K562 (cell line): ENCODE results near the gene NLGN2. TPM values are rescaled to one million over a fixed set of nuclear protein-coding genes. Genes with fewer than 3 reads are reported as not detected.

Experiments used
- ATAC-seq: fragments of 200-7000 bp; cut with Tn5 transposase; 3 replicates; pipeline ENCODE4 v1.9.1; 2020; ENCODE audit warnings: moderate library complexity
- BruUV-seq: library from RNA; stranded (reverse); fragments of 400-500 nt; replicated peaks from 2 replicates; lab custom pipeline; 2021; lab: Mats Ljungman, UMichigan
- CTCF ChIA-PET: fragments of 300-600 bp; formaldehyde crosslinking; extraction: SDS; loops from one replicate; lab custom pipeline; 2021; ENCODE audit warnings: low intra/inter-chr PET ratio; lab: Yijun Ruan, JAX
- POLR2A ChIA-PET: fragments of 300-600, 350-650 bp; sonication (Branson Sonifier 250); formaldehyde crosslinking; extraction: SDS; loops from one replicate; lab custom pipeline; 2021; ENCODE audit warnings: antibody characterized with exemption, inconsistent platforms; lab: Yijun Ruan, JAX
- DNase-seq, 4 experiments: peaks; one replicate each; pipeline versions ENCODE4 v3.0.0 to v3.0.0-alpha.2; 2011 to 2018; ENCODE audit warnings: low spot score in 3 of 4, mixed read lengths in 3 of 4; ENCODE audit errors: extremely low read depth in 1 of 4
- FAIRE-seq: peaks from 2 replicates; lab custom pipeline; 2011; peaks lifted over from hg19 to GRCh38; lab: Jason Lieb, UNC
- H2AFZ ChIP-seq: 2 replicates; pipeline ENCODE4 v1.6.0; 2011; ENCODE audit warnings: low read depth, low read length, control low read depth, inconsistent platforms
- H3K27ac ChIP-seq: fragments of 200-600 bp; 3 replicates; pipeline ENCODE4 v1.8.0; 2011; ENCODE audit warnings: low read depth, mild to moderate bottlenecking, control low read depth, inconsistent platforms, low read length, moderate library complexity, mixed read lengths; ENCODE audit errors: extremely low read depth
- H3K27me3 ChIP-seq, 2 experiments: fragments of 300-600 bp in 1 of 2; 2 replicates in 1 of 2; 3 replicates in 1 of 2; pipeline versions ENCODE4 v1.6.0 to v1.8.0; 2011; ENCODE audit warnings: inconsistent platforms in 2 of 2, low read length in 2 of 2, mild to moderate bottlenecking in 1 of 2, mixed read lengths in 1 of 2, moderate library complexity in 1 of 2; ENCODE audit not compliant: control insufficient read depth in 2 of 2, insufficient read depth in 2 of 2
- H3K36me3 ChIP-seq: fragments of 300-600 bp; 3 replicates; pipeline ENCODE4 v1.8.0; 2011; ENCODE audit warnings: mild to moderate bottlenecking, low read length, inconsistent platforms; ENCODE audit not compliant: control insufficient read depth, insufficient read depth
- H3K4me1 ChIP-seq, 2 experiments: fragments of 200-600 bp in 1 of 2; replicated peaks in 1 of 2; 2 replicates in 1 of 2; 3 replicates in 1 of 2; pipeline versions ENCODE4 v1.5.1 to v1.8.0; 2011; ENCODE audit warnings: inconsistent platforms in 2 of 2, low read length in 2 of 2, mild to moderate bottlenecking in 1 of 2, mixed read lengths in 1 of 2, moderate library complexity in 1 of 2; ENCODE audit not compliant: control insufficient read depth in 2 of 2, insufficient read depth in 2 of 2
- H3K4me2 ChIP-seq: 2 replicates; pipeline ENCODE4 v1.6.1; 2011; ENCODE audit warnings: low read length, control low read depth, inconsistent platforms, mixed read lengths; ENCODE audit not compliant: insufficient read depth
- H3K4me3 ChIP-seq: fragments of 200-600 bp; sonication (generic), shearing (Covaris generic); 2 replicates; pipeline ENCODE4 v1.5.1; 2016; ENCODE audit warnings: control low read depth, inconsistent platforms
- H3K79me2 ChIP-seq: fragments of 200-600 bp; 3 replicates; pipeline ENCODE4 v1.8.0; 2011; ENCODE audit warnings: low read length, inconsistent platforms; ENCODE audit not compliant: control insufficient read depth, insufficient read depth
- H3K9ac ChIP-seq, 2 experiments: 2 replicates each; pipeline versions ENCODE4 v1.6.0 to v1.6.1; 2011; ENCODE audit warnings: low read depth in 2 of 2, low read length in 2 of 2, control low read depth in 1 of 2, inconsistent platforms in 1 of 2, mild to moderate bottlenecking in 1 of 2, mixed read lengths in 1 of 2; ENCODE audit not compliant: insufficient read depth in 1 of 2
- H3K9me1 ChIP-seq: one replicate; pipeline ENCODE4 v1.6.0; 2011; ENCODE audit warnings: inconsistent platforms, mild to moderate bottlenecking, low read length, moderate library complexity; ENCODE audit not compliant: control insufficient read depth, insufficient read depth
- H3K9me3 ChIP-seq: replicated peaks from 2 replicates; pipeline ENCODE4 v1.5.1; 2011; ENCODE audit warnings: low read depth, low read length, inconsistent platforms; ENCODE audit not compliant: control insufficient read depth, insufficient read depth
- H4K20me1 ChIP-seq: replicated peaks from 2 replicates; pipeline ENCODE4 v1.6.1; 2011; ENCODE audit warnings: low read length, inconsistent platforms, mixed read lengths; ENCODE audit not compliant: control insufficient read depth, insufficient read depth
- BDP1 ChIP-seq: IDR thresholded peaks from 3 replicates; pipeline ENCODE4 v1.6.1; 2011; ENCODE audit not compliant: insufficient read length, insufficient read depth
- CHD1 ChIP-seq: fragments of 200-600 bp; sonication (generic); IDR thresholded peaks from one replicate; pipeline ENCODE4 v1.6.1; 2012; ENCODE audit warnings: mild to moderate bottlenecking, moderate library complexity, low read length, inconsistent platforms
- GMEB1 ChIP-seq: fragments of 250-450 bp; sonication (Bioruptor Pico); IDR thresholded peaks from 2 replicates; pipeline ENCODE4 v1.4.0; 2020; ENCODE audit warnings: mild to moderate bottlenecking
- HLTF ChIP-seq: fragments of 450-650 bp; IDR thresholded peaks from 2 replicates; pipeline ENCODE4 v1.6.1; 2016
- KAT7 ChIP-seq: sonication (generic); formaldehyde crosslinking; IDR thresholded peaks from 2 replicates; pipeline ENCODE4 v1.8.0; 2022; ENCODE audit warnings: missing genetic modification reagents, mild to moderate bottlenecking, borderline replicate concordance
- KDM4B ChIP-seq, 2 experiments: fragments of 450-650 bp in 1 of 2; sonication (generic) in 1 of 2; IDR thresholded peaks; 2 replicates each; pipeline ENCODE4 v1.6.1; 2016 to 2017; ENCODE audit warnings: borderline replicate concordance in 2 of 2, antibody characterized with exemption in 1 of 2, low read depth in 1 of 2, mild to moderate bottlenecking in 1 of 2
- MAFF ChIP-seq: IDR thresholded peaks from 2 replicates; pipeline ENCODE4 v1.6.1; 2012; ENCODE audit warnings: low read length, improper control_type of control experiment
- NEUROD1 ChIP-seq: fragments of 150-350 bp; IDR thresholded peaks from 2 replicates; pipeline ENCODE4 v1.6.1; 2014; ENCODE audit warnings: borderline replicate concordance, low read length, low read depth; ENCODE audit not compliant: partially characterized antibody
- SLC30A9 ChIP-seq: fragments of 250-450 bp; sonication (Bioruptor Pico); IDR thresholded peaks from 2 replicates; pipeline ENCODE4 v1.8.0; 2022; ENCODE audit warnings: mild to moderate bottlenecking, moderate library complexity
- SPI1 ChIP-seq: IDR thresholded peaks from 2 replicates; pipeline ENCODE4 v1.6.1; 2011; ENCODE audit warnings: low read depth, low read length, control low read depth, borderline replicate concordance
- ZBED1 ChIP-seq: IDR thresholded peaks from 2 replicates; pipeline ENCODE4 v1.6.1; 2014
- ZC3H8 ChIP-seq: fragments of 450-650 bp; IDR thresholded peaks from 2 replicates; pipeline ENCODE4 v1.6.1; 2017
- ZNF121 ChIP-seq: sonication (generic); formaldehyde crosslinking; conservative IDR thresholded peaks from 2 replicates; pipeline ENCODE4 v1.8.0; 2022; ENCODE audit warnings: missing genetic modification reagents
- ZSCAN29 ChIP-seq: fragments of 450-650 bp; IDR thresholded peaks from 2 replicates; pipeline ENCODE4 v1.6.1; 2017
- WGBS: fragments of 100-300 bp; shearing (Covaris generic); methylation state at CpG from one replicate; pipeline ENCODE4 v1.1.6; 2016; ENCODE audit warnings: low coverage, mixed read lengths; ENCODE audit not compliant: insufficient coverage; ENCODE audit errors: missing lambda C conversion rate; 5-methylcytosine and 5-hydroxymethylcytosine counted together
- in situ Hi-C: fragments of 300-500 bp; cut with MboI; formaldehyde crosslinking; loops from 4 replicates; pipeline ENCODE4 v1.15.0; 2018; ENCODE audit warnings: inconsistent platforms, mixed read lengths
- intact Hi-C: fragments of 100-400 bp; cut with micrococcal nuclease; formaldehyde crosslinking; loops from 2 replicates; pipeline ENCODE4 v1.14.2; 2022
- polyA plus RNA-seq, 8 experiments: library from polyadenylated mRNA; depleted of rRNA in 4 of 8; stranded (reverse) in 5 of 8; unstranded in 3 of 8; fragments of >200 nt; fragmentation: Nextera tagmentation in 2 of 8; fragmentation: Illumina TruSeq in 1 of 8; extraction: Ambion mirVana in 2 of 8; extraction: Trizol in 1 of 8; gene quantifications; 2 replicates each; pipeline versions ENCODE4 v1.2.1 to v1.2.3, GENCODE V29; 2011 to 2014; ENCODE audit warnings: inconsistent platforms in 1 of 8, missing spikeins in 1 of 8
- total RNA-seq, 7 experiments: library from RNA; depleted of rRNA in 6 of 7; stranded (reverse); fragments of >200 nt in 6 of 7; fragmentation: Illumina TruSeq in 2 of 7; extraction: Trizol in 2 of 7; gene quantifications; 2 replicates each; pipeline versions ENCODE4 v1.2.1 to v1.2.3, GENCODE V29; 2011 to 2021; ENCODE audit warnings: low replicate concordance in 1 of 7
- TF ChIP-seq, protein P1 (sequence below): fragments of 250-450 bp; sonication (Bioruptor Pico); IDR thresholded peaks from 2 replicates; pipeline ENCODE4 v1.5.0; 2020; ENCODE audit warnings: mild to moderate bottlenecking

The NLGN2 gene
- total and polyA plus RNA-seq, 9 of the 15 experiments (the other 6 are each of a cell fraction or from before 2014, with no cell fraction given) = 0.11 to 7.8 (median 0.77) TPM

- no peak for TF ChIP-seq ZC3H8
- TF ChIP-seq BDP1 = no peak
- no peak for TF ChIP-seq ZBED1
- TF ChIP-seq NEUROD1 = no peak
- no peak for TF ChIP-seq SLC30A9 (CRISPR knock-in tag)
- TF ChIP-seq CHD1 = no peak
- TF ChIP-seq KDM4B (IDR thresholded peaks at IDR 0.05; ENCODE audit: borderline replicate concordance in 2 of 2, low read depth in 1 of 2) = no peak
- TF ChIP-seq SPI1 = no peak
- TF ChIP-seq KAT7 (CRISPR knock-in tag) = no peak
These were observed 2.1 kb upstream of the NLGN2 start (continued) for GRCh38 chr17:7405350-7406234.

DNA sequence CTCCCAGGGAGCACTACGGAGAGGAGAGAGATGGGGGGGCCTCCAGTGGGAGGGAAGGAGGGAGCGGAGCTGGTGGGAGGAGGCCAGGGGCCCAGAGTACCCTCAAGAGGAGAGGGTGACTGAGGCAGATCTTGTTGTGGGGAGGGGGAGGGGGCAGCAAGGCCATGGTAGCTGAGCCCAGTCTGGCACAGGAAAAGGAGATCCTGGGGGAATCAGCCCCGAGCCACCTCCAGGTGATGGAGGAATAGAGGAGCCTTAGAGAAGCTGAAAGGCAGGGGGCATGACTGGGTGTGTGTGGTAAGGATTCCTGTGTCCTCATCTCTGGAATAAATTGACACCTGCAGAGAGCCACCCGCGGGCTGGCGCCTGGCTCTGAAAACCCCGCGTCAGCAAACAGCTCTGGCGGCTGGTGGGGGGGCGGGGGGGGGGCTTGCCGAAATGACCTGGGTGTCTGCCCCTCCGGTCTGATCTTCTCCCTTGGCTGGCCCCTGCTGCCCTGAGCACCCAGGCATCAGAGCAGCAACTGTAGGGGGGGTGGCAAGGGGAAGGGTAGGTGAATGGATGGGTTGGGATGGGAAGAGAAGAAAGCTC, 1.3 kb upstream of the NLGN2 start:
- intact Hi-C loops (no loop called here), in situ Hi-C loops (no loop called here)
- no TSS peak for BruUV-seq
- 0 out of 3 replicates have a peak, but pooled peaks cover 6% of the 10 kb centered on the region for H3K36me3 ChIP-seq
- H3K79me2 ChIP-seq = peaks cover 8% of the 10 kb centered on the region; the same call in 2 of the 3 replicates
- H3K9ac ChIP-seq = no peak overlapping the region
- no peaks in the 10 kb centered on the region for H4K20me1 ChIP-seq
- no peak overlapping the region for H2AFZ ChIP-seq
- ATAC-seq (no peak), FAIRE-seq (no peak), DNase-seq (no peak)
- ChIA-PET POLR2A (interaction anchor here (0.6 to 1.3 kb wide), 4 partner anchors 80 to 436 kb away, joined by 3 to 4 read pairs (median 4); partner anchors contain the start of gene SENP3), CTCF (no interaction called here)
- H3K4me1 ChIP-seq = peaks cover 11 to 27% of the 10 kb centered on the region in 2 experiments; a peak in 3 of 5 replicates
- no peaks in the 10 kb centered on the region for H3K27me3 ChIP-seq
- 28% methylated on average over 2 of the region's 12 CpGs for WGBS
- H3K4me3 ChIP-seq = no peak overlapping the region
- no peak overlapping the region for H3K4me2 ChIP-seq
- no peak overlapping the region for H3K27ac ChIP-seq
- H3K9me1 ChIP-seq = no peaks in the 10 kb centered on the region
- no peaks in the 10 kb centered on the region for H3K9me3 ChIP-seq
- TF ChIP-seq GMEB1 (CRISPR knock-in tag) (no peak), ZNF121 (CRISPR knock-in tag) (no peak), MAFF (no peak), ZSCAN29 (no peak), HLTF (no peak), KDM4B (IDR thresholded peaks at IDR 0.05; ENCODE audit: borderline replicate concordance in 2 of 2, low read depth in 1 of 2) (no peak), BDP1 (no peak)
- TF ChIP-seq, protein P1, sequence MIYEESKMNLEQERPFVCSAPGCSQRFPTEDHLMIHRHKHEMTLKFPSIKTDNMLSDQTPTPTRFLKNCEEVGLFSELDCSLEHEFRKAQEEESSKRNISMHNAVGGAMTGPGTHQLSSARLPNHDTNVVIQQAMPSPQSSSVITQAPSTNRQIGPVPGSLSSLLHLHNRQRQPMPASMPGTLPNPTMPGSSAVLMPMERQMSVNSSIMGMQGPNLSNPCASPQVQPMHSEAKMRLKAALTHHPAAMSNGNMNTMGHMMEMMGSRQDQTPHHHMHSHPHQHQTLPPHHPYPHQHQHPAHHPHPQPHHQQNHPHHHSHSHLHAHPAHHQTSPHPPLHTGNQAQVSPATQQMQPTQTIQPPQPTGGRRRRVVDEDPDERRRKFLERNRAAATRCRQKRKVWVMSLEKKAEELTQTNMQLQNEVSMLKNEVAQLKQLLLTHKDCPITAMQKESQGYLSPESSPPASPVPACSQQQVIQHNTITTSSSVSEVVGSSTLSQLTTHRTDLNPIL (CRISPR knock-in tag) = no peak
